ENCODE data around the gene PODN. TPM values are rescaled to one million over a fixed set of nuclear protein-coding genes. Genes with fewer than 3 reads are reported as not detected.

PODN gene
- total RNA-seq, 1 experiment from 2014 or later = 0.17 TPM

DNA sequence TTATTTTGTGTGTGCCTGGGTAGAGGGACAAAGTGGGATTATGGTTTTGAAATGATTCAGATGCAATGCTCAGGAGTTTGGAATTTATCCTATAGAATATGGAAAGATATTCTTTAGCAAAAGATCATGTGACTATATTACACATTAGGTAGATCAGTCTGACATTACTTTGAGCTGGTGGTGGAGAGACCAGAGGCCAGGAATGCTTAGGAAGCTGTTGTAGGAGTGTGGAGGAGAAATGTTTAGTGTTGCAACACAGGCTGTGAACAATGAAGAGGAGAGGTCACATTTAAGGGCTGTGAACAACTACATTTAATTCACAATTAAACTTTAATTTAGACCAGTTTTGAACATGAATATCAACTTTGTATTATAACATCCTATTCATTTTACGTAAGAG, 45.3 kb upstream of the PODN start:
- no peaks in the 10 kb centered on the region for H3K79me2 ChIP-seq (ENCODE audit: insufficient read depth, low read length)
- H2BK20ac ChIP-seq (ENCODE audit: low read depth, low read length, poor library complexity, severe bottlenecking) = no peak overlapping the region
- H2AFZ ChIP-seq (ENCODE audit: low read length) = no peak overlapping the region
- H3K4ac ChIP-seq (ENCODE audit: low read depth, low read length) = no peak overlapping the region
- no peak overlapping the region for H3K27ac ChIP-seq (ENCODE audit: insufficient read length, low read depth, low read length)
- H2BK5ac ChIP-seq (ENCODE audit: insufficient read length, low read length) = no peak overlapping the region
- H2AK5ac ChIP-seq (ENCODE audit: insufficient read length, low read length) = no peak overlapping the region
- no peak overlapping the region for H3K9ac ChIP-seq (ENCODE audit: extremely low read depth, insufficient read length, low read length)
- TF ChIP-seq CTCF (conservative IDR thresholded peaks at IDR 0.05) = no peak
- H2BK12ac ChIP-seq (ENCODE audit: insufficient read length, low read depth, low read length) = no peak overlapping the region
- no peak overlapping the region for H4K91ac ChIP-seq (ENCODE audit: insufficient read length, low read depth, low read length)
- H4K8ac ChIP-seq (replicated peaks; ENCODE audit: insufficient read length, low read depth, low read length) = no peak overlapping the region
- Mint-ChIP-seq H3K9me3 (no peaks in the 10 kb centered on the region; a peak in 1 of 5 replicates), H3K27me3 (ENCODE audit: low read depth) (no peaks in the 10 kb centered on the region; the same call in 1 of the 2 replicates), H3K4me3 (no peak overlapping the region), H3K27ac (no peak overlapping the region; a peak in 1 of 7 replicates), H3K36me3 (ENCODE audit: insufficient read depth in 1 of 3, low read depth in 3 of 3) (no peaks in the 10 kb centered on the region), H3K4me1 (peaks cover 10 to 16% of the 10 kb centered on the region in 2 experiments)
- no peak overlapping the region for H2BK15ac ChIP-seq (ENCODE audit: low read depth, low read length)
- peaks cover 4% of the 10 kb centered on the region; the same call in 1 of the 2 replicates for H3K4me1 ChIP-seq (ENCODE audit: insufficient read depth, low read length)
- H3K9me3 ChIP-seq (ENCODE audit: control insufficient read depth, low read depth, low read length) = no peaks in the 10 kb centered on the region
- H4K5ac ChIP-seq (ENCODE audit: insufficient read length, low read depth, low read length) = no peak overlapping the region
- H4K20me1 ChIP-seq (ENCODE audit: control insufficient read depth, insufficient read depth, insufficient read length) = no peaks in the 10 kb centered on the region
- H3K27me3 ChIP-seq (ENCODE audit: insufficient read depth, low read length) = no peaks in the 10 kb centered on the region
- peaks cover 5% of the 10 kb centered on the region for H3K23me2 ChIP-seq (ENCODE audit: insufficient read length, low read depth, low read length, poor library complexity, severe bottlenecking)
- no peak for DNase-seq
- H3K56ac ChIP-seq (ENCODE audit: insufficient read length, low read depth, low read length) = no peak overlapping the region
- WGBS (ENCODE audit: extremely low coverage, insufficient read length, low lambda C conversion rate) = no CpG with 5 or more reads among the region's 1 CpG
- no peak overlapping the region for H3K18ac ChIP-seq (ENCODE audit: insufficient read length, low read depth, low read length)
- no peaks in the 10 kb centered on the region for H3K79me1 ChIP-seq (ENCODE audit: insufficient read depth, low read depth, low read length, poor library complexity, severe bottlenecking)
- no peak overlapping the region for H3K4me2 ChIP-seq (ENCODE audit: insufficient read depth, insufficient read length, low read length)
- no peak overlapping the region for H3T11ph ChIP-seq (ENCODE audit: low read length)
- no peak overlapping the region for H3K23ac ChIP-seq (ENCODE audit: insufficient read length, low read depth, low read length)
- no peak overlapping the region for H3K14ac ChIP-seq (ENCODE audit: insufficient read depth, low read length)
- no peak overlapping the region for H2BK120ac ChIP-seq (ENCODE audit: low read depth, low read length, poor library complexity, severe bottlenecking)

Data from H9 (cell line).